Urinary bladder (tissue), 4 donors: ENCODE results near the gene CAMSAP1. TPM values are rescaled to one million over a fixed set of nuclear protein-coding genes. Genes with fewer than 3 reads are reported as not detected.
"Not testable (repeated sequence)": the region's sequence is repeated elsewhere in the genome, so short reads cannot be mapped to it uniquely, and the experiment has no call there.

Source experiments
- DNase-seq: peaks from one replicate; pipeline ENCODE4 v3.0.0-alpha.2; 2015; ENCODE audit errors: extremely low spot score
- H3K27ac ChIP-seq: one replicate; pipeline ENCODE4 v1.5.1; 2013; ENCODE audit warnings: low read depth, mild to moderate bottlenecking, moderate library complexity
- H3K36me3 ChIP-seq: one replicate; pipeline ENCODE4 v1.6.1; 2013; ENCODE audit warnings: mild to moderate bottlenecking, moderate library complexity; ENCODE audit not compliant: insufficient read depth
- H3K4me1 ChIP-seq: one replicate; pipeline ENCODE4 v1.6.1; 2013; ENCODE audit warnings: mild to moderate bottlenecking, moderate library complexity; ENCODE audit not compliant: insufficient read depth
- H3K4me3 ChIP-seq: one replicate; pipeline ENCODE4 v1.5.1; 2013; ENCODE audit warnings: low read depth, low read length
- WGBS: extraction: QIAGEN DNeasy Blood & Tissue Kit; methylation state at CpG from one replicate; pipeline ENCODE4 v1.1.7; 2013; 5-methylcytosine and 5-hydroxymethylcytosine counted together
- polyA plus RNA-seq: library from polyadenylated mRNA; stranded (reverse); fragments of 200-250 nt; gene quantifications from one replicate; pipeline ENCODE4 v1.2.3, GENCODE V29; 2013
- total RNA-seq: library from RNA; depleted of rRNA; stranded (reverse); fragments of >200 nt; gene quantifications from one replicate; pipeline ENCODE4 v1.2.3, GENCODE V29; 2014
- donor health status: healthy with polysubstance abuse.
- donor health status: healthy.

The CAMSAP1 gene
- total and polyA plus RNA-seq, 2 donors: 14.9 to 27.9 TPM

GRCh38 chr9:135946392-135946994 lies 39.1 kb upstream of the CAMSAP1 start:
- 94% methylated on average over 14 of the region's 14 CpGs for WGBS
- Histone ChIP-seq H3K27ac (no peak overlapping the region), H3K36me3 (no peaks in the 10 kb centered on the region), H3K4me1 (peaks cover 2% of the 10 kb centered on the region), H3K4me3 (no peak overlapping the region)
- no peak for DNase-seq

- peaks cover 2% of the 10 kb centered on the region for H3K4me1 ChIP-seq
- no peak overlapping the region for H3K27ac ChIP-seq
- no peak for DNase-seq
- WGBS: 95% methylated on average over 18 of the region's 18 CpGs
- H3K36me3 ChIP-seq: no peaks in the 10 kb centered on the region
- H3K4me3 ChIP-seq: no peak overlapping the region
These were observed 38.6 kb upstream of the CAMSAP1 start for GRCh38 chr9:135945969-135946368.

GRCh38 chr9:135944444-135945252 lies 37.3 kb upstream of the CAMSAP1 start:
- 92% methylated on average over 36 of the region's 36 CpGs for WGBS
- no peak overlapping the region for H3K27ac ChIP-seq

GRCh38 chr9:135943604-135944003 lies 36.3 kb upstream of the CAMSAP1 start:
- not testable (repeated sequence) for H3K4me1 ChIP-seq, H3K4me3 ChIP-seq, DNase-seq, H3K36me3 ChIP-seq, H3K27ac ChIP-seq
- WGBS: 96% methylated on average over 6 of the region's 6 CpGs

More at GRCh38 chr9:135944444-135945252, 37.3 kb upstream of the CAMSAP1 start:
- no peaks in the 10 kb centered on the region for H3K36me3 ChIP-seq
- H3K4me3 ChIP-seq: no peak overlapping the region
- no peak for DNase-seq
- H3K4me1 ChIP-seq: peaks cover 2% of the 10 kb centered on the region

- WGBS: 86% methylated on average over 13 of the region's 13 CpGs
- Histone ChIP-seq H3K36me3 (peaks cover 3% of the 10 kb centered on the region), H3K27ac (no peak overlapping the region), H3K4me3 (no peak overlapping the region), H3K4me1 (no peaks in the 10 kb centered on the region)
- DNase-seq: no peak
These were observed 34.1 kb upstream of the CAMSAP1 start for GRCh38 chr9:135941288-135941995.

GRCh38 chr9:135939351-135940265 lies 32.3 kb upstream of the CAMSAP1 start:
- Histone ChIP-seq H3K4me1 (no peaks in the 10 kb centered on the region), H3K4me3 (no peak overlapping the region), H3K27ac (no peak overlapping the region), H3K36me3 (peaks cover 3% of the 10 kb centered on the region)
- no peak for DNase-seq
- 93% methylated on average over 33 of the region's 33 CpGs for WGBS

- peaks cover 3% of the 10 kb centered on the region for H3K36me3 ChIP-seq
- 98% methylated on average over 44 of the region's 44 CpGs for WGBS
- H3K4me1 ChIP-seq: no peaks in the 10 kb centered on the region
- H3K4me3 ChIP-seq: no peak overlapping the region
- H3K27ac ChIP-seq: no peak overlapping the region
- DNase-seq: no peak
These were observed 30.5 kb upstream of the CAMSAP1 start for GRCh38 chr9:135937521-135938489.

- peaks cover 3% of the 10 kb centered on the region for H3K36me3 ChIP-seq
These were observed 25.8 kb upstream of the CAMSAP1 start for GRCh38 chr9:135933114-135933513.

GRCh38 chr9:135932656-135933055 lies 25.3 kb upstream of the CAMSAP1 start:
- Histone ChIP-seq H3K4me3 (no peak overlapping the region), H3K4me1 (no peaks in the 10 kb centered on the region), H3K36me3 (peaks cover 3% of the 10 kb centered on the region), H3K27ac (no peak overlapping the region)
- 96% methylated on average over 18 of the region's 18 CpGs for WGBS
- DNase-seq: no peak

More at GRCh38 chr9:135933114-135933513, 25.8 kb upstream of the CAMSAP1 start:
- Histone ChIP-seq H3K4me1 (no peaks in the 10 kb centered on the region), H3K4me3 (no peak overlapping the region), H3K27ac (no peak overlapping the region)
- DNase-seq: no peak
- 93% methylated on average over 13 of the region's 13 CpGs for WGBS

- WGBS: 90% methylated on average over 31 of the region's 31 CpGs
- Histone ChIP-seq H3K4me3 (no peak overlapping the region), H3K36me3 (no peaks in the 10 kb centered on the region), H3K27ac (no peak overlapping the region), H3K4me1 (no peaks in the 10 kb centered on the region)
- no peak for DNase-seq
These were observed 24.0 kb upstream of the CAMSAP1 start for GRCh38 chr9:135931349-135931820.

GRCh38 chr9:135930446-135931345 lies 23.4 kb upstream of the CAMSAP1 start:
- WGBS: 95% methylated on average over 33 of the region's 33 CpGs
- Histone ChIP-seq H3K36me3 (no peaks in the 10 kb centered on the region), H3K4me3 (no peak overlapping the region), H3K4me1 (no peaks in the 10 kb centered on the region), H3K27ac (no peak overlapping the region)
- no peak for DNase-seq
